HS-5 (cell line): ENCODE measurements around the gene DNAH8.

Experiments
- DNase-seq: peaks from one replicate; pipeline ENCODE4 v3.0.0-alpha.2; 2012; ENCODE audit warnings: low read depth

The DNAH8 gene

DNA sequence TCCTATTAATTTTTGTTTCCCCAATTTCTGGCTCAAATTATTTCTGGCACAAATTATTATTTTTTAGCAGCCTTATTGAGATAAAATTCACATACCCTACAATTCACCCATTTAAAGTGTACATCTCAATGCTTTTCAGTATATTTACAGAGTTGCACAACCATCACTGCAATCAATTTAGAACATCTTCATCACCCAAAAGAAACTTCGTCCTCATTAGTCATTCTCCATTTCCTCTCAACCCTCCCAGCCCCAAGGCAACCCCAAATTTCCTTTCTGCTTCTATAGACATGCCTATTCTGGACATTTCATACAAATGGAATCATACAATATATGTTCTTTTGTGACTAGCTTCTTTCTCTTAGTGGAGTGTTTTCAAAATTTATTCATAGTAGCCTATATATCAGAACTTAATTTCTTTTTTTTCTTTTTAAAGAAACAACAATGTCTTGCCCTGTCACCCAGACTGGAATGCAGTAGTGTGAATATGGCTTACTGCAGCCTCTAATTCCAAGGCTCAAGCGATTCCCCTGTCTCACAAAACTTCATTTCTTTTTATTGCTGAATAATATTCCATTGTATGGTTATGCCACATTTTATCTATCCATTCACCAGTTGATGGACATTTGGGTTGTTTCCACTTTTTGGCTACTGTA is 84.5 kb downstream of the DNAH8 start:
- no peak for DNase-seq

DNA sequence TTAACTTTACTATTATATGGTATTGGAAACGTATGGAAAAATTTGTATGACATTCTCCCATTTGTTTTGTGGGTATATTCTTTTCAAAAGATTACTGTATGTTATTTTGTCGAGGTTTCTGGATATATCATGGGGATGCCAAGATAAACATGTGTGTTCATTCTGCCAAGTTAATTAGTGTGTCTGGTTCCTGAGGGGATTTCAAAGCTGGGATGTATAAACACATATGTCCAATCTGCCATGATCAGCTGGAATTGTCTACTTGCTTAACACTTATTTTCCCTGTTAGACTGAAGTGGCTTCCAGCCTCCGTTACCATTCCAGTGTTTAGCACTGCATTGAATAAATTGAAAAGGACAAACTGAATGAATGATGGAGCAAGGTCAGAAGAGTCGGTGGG is 86.2 kb downstream of the DNAH8 start:
- DNase-seq, result no peak

DNA sequence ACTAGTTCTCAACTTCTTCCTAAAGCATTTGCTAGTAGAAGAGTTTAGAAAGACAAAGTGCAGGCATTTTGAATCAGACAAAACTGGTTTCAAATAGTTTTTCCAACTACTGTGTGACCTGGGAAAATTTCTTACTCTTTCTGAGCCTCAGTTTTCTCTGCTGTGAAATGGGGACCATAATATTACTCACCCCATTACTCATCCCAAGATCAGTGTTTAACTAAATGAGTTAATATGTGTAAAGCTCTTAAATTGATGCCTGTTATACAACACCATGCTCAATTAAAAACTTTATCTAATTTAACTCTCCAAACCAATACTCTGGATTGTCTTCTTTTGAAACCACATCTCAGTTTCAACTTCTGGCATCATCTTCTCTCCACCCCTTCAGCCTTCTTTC is 87.4 kb downstream of the DNAH8 start:
- no peak for DNase-seq

DNA sequence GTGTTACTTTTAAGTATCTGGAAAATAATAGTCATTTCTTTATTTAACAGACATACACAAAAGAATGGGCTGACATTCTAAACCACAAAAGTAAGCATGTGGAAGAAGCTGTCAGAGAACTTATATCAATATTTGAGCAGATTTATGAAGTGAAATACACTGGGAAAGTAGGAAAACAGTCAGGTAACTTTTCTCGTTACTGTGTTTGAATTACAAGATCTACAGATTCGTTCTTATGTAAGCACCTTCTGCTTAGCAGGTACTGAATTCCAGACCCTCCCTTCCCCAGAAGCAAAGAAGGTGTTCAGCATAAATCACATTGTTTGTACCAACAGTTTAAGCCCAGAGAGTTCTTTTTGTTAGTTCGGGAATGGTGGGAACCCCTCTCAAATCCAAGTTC is 88.0 kb downstream of the DNAH8 start:
- DNase-seq, result no peak

DNA sequence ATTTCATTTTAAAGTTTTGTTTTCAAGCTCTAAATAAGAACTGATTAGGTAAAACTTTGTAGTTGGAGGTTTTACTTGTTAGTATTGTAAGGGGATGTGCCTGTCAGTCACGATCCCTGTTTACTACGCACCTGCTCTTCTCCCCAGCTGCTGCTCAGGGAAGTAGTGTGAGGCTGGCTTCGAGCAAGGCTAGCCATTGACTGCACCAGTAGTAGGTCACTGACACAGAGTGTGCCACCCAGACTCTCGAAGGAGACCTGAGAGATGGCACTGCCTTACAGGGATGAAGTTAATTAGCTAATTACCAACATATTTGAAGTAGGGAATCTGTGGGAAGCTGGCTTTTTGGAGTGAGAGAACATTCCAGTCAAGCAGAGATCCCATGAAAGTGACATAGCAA is 89.2 kb downstream of the DNAH8 start:
- no peak for DNase-seq

DNA sequence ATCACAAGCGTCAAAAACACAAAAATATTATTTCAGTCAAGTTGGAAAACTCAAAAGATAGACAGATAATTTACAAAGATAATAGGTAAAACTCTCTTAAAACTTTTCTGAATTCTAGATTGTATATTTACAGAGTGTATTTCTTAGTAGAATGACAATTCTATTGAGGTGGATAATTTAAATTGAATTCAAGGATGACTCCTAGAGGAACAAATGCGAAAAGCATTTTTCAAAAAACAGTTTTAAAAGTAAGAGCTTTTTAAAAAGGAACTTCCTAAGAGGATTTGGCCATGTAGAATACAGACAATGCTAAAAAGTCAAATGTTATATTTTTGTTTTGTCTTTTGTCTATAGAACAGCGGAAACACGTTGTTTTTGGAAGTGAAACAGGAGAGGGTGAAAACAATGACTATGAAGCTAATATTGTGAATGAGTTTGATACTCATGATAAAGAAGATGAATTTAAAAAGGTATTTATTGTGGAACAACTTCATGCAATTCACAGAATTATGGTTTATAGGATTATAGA is 90.1 kb downstream of the DNAH8 start:
- no peak for DNase-seq

DNA sequence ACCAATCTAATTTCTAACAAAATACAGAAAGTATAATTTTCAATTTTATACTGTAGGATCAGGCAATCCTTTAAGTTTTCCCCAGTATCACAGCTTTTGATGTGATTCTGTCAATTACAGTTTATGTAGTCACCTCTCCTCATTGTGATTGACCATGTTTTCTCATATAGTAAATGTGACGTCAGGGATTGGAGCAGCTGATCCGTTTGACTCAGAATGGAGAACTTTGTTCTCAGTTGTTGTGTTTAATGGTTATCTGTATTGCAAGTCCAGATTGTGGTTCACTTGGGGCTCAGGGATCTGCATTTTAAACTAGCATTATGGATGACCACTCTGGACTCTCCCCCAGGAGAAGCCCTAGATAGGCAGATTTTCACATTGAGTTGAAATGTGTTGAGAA is 90.6 kb downstream of the DNAH8 start:
- DNase-seq, result no peak

DNA sequence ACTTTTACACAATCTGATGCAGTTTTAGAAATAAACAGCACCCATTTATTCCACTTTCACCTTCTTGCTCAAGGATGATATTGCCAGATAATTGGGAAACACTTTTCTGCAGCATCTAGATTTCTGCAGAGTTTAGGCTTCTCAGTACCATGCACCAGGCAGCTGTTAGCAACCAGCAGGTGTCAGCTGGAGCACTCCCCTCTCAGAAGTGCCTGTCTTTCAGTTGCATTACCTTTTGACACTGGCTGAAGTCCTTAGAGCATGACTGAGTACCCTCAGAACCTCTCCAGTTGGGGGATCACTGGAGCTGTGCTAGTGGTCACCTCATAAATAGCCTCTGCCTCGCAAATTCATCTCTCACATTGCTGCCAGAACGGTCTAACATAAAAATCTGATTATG is 91.2 kb downstream of the DNAH8 start:
- DNase-seq, result no peak

DNA sequence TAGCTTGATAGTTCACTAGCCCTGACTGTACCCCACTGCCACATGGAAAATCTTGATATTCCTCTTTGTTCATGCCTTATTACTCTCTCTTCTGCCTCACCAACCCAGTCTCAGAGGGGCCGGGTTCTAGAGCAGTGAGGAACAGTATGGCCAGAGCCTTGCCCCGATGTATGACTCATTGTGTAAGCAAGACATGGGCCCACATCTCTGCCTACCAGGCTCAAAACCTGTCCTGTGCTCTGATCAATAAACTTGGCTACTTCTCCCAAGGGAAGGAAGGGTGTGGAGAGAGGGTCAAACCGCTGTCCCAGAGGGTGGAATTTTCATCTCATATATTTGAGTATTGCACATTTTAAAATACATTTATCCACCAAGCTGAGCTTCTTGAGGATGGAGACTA is 91.7 kb downstream of the DNAH8 start:
- no peak for DNase-seq

DNA sequence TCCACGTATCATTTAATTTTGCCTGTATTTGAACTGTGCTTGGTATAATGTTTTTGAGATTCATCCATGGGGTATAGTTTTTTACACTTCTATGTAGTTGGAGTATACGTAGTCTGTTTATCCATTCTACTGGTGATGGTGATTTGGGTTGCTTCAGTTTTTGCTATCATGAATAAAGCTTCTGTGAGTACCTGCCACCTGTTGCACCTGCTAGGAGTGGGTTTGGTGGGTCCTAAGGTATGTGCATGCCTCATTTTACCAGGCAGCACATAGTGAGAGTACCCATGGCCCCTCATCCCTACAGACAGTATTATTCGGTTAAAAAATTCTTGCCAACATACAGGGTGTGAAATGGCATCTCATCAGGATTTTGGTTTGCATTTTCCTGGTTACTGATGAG is 92.9 kb downstream of the DNAH8 start:
- DNase-seq, result no peak

DNA sequence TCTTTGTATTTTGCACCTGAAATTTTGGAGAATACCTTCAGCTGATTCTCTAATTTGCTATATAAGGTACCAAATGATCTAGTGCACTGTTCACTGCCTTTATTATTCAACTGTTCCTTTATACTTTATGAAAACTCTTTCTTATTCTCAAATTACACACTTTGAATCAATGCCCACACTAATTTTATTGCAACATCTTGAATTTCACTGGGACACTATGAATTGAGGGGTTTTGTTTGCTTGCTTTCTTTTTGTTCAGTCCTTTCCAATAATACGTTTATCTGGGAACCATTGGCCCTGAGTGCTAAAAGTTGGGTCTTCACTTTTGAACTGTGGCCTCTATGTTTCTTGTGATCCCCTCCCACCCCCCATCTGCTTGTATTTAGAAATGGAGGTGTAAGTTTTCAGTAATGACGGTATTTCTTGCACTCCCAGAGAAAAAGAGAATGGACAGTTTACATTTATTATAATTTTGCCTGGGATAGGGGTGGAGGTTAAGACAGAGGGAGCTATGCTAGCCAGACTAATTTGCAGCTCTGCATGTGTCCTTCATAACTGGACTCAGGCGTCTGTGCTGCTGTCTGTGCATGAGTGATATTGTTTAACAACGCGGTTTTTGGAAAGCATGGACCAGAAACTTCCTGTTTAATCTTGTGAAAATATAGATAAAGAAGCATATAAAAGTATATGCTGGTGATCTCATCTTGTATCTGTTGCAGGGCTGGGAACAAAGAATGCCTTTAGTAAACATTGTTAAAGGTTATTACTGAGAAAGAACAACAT is 98.1 kb downstream of the DNAH8 start:
- DNase-seq, result no peak

DNA sequence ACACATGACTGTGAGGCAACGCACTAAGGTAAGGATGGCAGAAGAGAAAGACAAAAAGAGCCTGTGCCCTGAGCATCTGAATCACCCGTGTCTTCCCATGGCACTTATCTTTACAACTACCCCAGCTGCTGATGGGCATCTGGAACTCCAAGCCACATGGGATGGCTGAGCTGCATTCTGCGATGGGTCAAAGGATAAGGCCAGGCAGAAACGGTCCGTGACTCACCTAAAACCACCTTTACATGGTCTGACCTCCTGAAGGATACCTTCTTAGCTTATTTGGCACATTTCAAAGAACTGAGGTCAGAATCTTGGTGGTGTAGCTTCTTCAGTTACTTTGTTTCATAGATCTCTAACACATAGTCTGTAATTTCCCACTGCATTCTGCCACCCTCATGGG is 99.7 kb downstream of the DNAH8 start:
- DNase-seq, result no peak

DNA sequence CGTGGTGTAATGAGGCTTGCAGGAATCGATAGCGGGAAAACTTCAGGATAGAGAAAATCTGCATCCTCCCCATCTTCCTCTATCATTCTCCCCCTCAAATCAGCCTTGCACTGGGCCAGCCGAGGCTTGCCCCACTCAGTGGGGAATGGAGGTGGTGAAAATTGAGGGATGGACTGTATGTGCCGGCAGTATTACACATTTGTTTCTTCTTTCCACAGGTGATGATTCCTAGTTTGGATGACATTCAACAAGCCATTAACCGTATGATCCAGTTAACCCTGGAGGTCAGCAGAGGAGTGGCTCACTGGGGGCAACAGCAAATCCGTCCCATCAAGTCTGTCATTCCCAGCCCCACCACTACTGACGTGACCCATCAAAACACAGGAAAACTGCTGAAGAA is 100.1 kb downstream of the DNAH8 start:
- no peak for DNase-seq

DNA sequence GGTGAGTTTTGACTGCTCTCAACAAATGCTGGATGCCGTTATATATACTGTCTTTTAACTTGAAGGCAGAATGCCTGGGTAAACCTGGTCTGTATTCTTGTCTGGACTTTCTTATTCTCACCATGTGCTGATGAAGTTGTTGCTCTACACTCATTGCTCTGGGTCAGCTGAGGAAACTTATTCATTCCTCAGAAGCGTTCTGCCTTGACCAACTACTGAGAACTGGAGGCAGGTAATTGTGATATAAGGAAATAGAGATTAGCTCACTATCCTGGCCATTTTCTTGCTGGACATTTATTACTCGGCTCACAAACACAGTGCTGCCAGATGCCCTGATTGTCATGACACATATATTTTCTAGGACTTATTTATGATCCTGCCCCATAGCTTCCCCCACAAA is 103.6 kb downstream of the DNAH8 start:
- DNase-seq, result no peak

DNA sequence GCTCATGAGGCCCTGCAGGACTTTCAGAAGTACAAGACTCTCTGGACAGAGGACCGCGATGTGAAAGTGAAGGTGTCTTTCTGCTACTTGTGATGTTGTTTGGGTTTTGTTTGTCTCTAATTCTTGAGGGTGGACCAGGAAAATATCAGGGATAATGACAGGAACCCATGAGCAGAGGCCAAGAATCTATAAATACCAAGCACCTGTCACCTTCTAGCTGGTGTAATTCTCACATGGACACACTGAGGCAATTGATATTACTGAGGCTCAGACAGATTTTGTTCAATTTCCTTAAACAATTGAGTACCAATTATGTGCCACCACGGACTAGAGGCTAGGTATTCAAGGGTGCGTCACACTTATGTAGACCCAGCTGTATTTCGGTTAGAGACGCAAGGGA is 107.9 kb downstream of the DNAH8 start:
- no peak for DNase-seq

DNA sequence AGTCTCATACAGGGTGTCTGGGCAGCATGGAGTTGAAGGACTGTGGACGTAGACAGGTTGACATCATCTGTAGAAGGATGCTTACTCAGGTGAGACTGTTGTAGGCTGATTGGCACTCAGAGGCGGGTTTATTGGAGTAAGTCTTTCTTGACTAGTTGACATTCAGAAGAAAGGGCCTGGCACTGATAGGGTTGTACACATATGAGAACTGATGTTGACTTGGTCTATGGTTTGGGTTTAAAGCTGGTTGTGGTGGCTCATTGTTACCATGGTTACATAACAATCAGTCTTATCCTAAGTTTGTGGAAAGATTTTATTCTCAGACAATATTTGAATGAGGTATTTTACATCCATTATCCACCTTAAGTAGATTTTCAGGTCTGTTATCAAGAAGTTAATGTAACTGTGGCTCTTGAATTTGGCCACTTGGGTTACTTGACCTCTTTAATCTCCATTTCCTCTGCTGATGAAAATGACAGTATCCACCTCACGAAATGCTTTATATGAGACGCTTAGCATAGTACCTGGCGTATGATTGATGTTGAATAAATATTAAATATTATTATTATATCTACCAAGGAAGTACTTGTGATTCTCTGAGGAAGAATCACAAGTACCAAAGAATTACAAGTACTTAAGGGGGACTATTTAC is 109.3 kb downstream of the DNAH8 start:
- no peak for DNase-seq

DNA sequence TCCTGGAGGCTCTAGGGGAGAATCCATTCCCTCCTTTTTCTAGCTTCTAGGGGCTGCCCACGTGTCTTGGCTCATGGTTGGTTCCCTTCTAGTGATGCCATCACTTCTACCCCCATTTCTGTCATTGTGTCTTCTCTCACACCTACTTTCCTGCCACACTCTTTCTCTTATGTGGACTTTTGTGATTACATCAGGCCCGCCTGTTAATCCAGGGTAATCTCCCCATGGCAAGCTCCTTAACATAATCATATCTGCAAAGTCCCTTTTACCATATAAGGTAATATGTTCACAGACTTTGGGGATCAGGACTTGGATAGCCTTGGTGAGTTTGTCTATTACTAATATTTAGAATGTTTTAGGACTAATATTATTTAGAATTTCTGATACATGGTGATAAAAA is 111.9 kb downstream of the DNAH8 start:
- DNase-seq, result no peak

DNA sequence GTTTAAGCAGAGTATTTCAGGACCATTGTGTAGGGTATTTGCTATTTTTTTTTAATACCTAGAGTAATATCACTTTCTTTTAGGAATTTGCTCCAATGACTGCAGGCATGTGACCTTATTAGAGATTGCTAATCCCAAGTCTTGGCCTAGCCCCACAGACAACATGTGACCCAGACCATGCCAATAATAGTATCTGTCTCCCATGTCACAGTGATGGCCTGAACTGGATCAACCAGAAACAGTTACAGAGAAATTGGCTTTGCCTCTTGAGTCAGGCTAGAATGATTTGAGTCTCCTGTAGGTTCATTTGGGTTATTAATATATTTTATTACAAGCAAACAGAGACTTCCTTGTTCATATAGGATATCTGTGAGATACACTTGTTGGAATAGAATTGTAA is 116.8 kb downstream of the DNAH8 start:
- no peak for DNase-seq

DNA sequence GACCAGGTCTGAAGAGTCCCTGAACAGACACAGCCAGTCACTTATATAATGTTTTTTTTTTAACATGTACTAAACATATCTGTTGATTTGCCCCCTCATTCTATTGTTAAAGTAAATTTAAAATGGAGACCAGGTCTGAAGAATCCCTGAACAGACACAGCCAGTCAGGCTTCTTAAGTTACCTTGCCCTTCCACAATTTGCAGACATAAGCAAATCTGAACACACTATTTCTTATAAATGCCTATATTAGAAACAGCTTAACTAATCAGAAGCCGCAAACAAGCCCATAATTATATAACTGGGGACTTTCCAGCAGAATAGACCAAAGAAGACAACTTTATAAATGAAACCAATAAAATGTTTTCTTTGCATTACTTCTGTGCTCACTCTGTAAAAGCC is 118.2 kb downstream of the DNAH8 start:
- DNase-seq, result no peak

DNA sequence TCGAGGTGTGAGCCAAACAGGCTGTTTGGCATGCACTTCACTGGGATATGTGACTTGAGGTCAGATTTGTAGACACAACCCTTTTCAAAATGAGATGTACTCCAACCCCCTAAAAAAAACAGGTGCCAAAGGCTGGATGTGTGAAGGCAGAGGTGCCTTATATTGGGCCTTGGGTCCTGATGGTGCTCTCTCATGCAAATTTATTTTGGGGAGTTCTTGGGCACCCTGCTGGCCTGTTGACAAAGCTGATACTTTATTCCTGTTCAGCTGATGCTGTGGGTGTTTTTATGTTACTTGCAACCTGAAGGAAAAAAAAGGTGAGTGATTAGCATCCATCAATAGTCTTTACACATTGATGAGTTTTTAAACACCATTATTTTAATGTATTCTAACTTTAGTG is 121.5 kb downstream of the DNAH8 start:
- no peak for DNase-seq

DNA sequence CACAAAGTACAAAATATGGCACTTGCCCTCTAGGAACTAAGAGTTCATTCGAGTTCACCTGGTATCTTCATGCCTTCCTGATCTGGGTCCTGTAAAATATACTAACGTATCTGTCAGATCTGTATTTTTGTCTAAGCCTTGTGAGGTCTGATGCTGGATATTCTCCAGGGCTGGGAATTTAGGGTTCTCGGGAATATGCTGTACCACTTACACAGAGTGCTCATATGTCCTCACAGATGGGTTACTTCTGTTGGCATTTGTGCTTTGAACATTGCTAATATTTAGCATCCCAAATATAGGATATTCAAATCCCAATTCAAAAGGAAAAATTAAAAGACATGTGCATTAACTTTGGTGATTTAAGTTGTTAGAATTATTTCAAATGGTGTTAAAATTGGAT is 122.0 kb downstream of the DNAH8 start:
- no peak for DNase-seq

DNA sequence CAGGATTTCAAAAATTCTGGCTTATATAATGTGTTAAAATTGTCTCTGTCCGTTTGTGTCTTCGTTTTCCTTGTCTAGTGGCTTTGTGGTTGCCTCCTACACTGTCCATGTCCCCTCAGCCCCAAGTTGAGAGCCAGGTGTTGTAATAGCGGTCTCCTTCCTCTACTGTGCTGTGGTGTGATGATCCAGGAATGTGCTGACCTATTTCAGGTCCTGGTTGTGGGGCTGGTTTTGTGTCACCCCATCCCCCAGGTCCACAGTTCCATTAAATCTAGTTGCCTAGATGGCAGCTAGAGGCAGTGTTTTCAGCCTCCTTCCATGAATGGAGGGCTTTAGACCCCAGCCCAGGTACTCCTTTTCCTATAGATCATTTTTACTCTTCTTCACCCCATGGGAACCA is 128.7 kb downstream of the DNAH8 start:
- no peak for DNase-seq

DNA sequence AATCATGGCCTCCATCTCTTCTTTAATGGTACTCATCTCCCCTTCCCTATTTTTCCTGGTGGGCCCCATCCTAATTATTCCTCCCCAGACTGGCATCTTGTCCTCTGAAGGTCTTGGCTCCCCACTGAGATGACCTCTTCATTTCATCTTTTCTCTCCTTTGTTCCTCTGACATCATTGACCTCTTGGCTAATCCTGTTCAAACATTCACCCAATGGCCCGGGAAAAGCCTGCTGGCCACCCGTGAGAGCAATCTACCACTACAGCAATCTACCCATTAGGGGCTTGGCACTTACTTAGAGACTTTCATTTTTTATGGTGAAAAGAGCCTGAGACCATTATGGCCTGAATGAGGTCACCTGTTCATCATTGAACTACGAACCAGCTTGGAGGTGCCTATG is 130.8 kb downstream of the DNAH8 start:
- no peak for DNase-seq
